ENCODE results near the gene OR4K1.

- TF ChIP-seq CTCF (IDR thresholded peaks at IDR 0.05) (no peak), POLR2A (IDR thresholded peaks at IDR 0.05) (no peak)
Observed at GRCh38 chr14:19949218-19949617, 18.5 kb downstream of the OR4K1 start.

All from adrenal gland (tissue), 5 donors.